ENCODE measurements around the gene HOOK2. TPM values are rescaled to one million over a fixed set of nuclear protein-coding genes. Genes with fewer than 3 reads are reported as not detected.

The HOOK2 gene
- total and polyA plus RNA-seq, 2 of the 13 experiments (the other 11 are each of a cell fraction or from before 2014, with no cell fraction given): 9.2 to 12.9 TPM

- TF ChIP-seq BCLAF1 (IDR thresholded peaks at IDR 0.05): no peak
- peak; percentile 93 for TF ChIP-seq TFE3 (CRISPR knock-in tag; IDR thresholded peaks at IDR 0.05)
- no peak for TF ChIP-seq ONECUT2 (CRISPR knock-in tag; IDR thresholded peaks at IDR 0.05)
- TF ChIP-seq TCF7 (IDR thresholded peaks at IDR 0.05; ENCODE audit: low read depth): no peak
- TF ChIP-seq TAF15 (IDR thresholded peaks at IDR 0.05; ENCODE audit: low read depth, low read length, poor library complexity, severe bottlenecking): peak; percentile 27
- TF ChIP-seq NR0B2 (CRISPR knock-in tag; IDR thresholded peaks at IDR 0.05): no peak
- no peak for TF ChIP-seq ZNF350 (CRISPR knock-in tag; IDR thresholded peaks at IDR 0.05; ENCODE audit: borderline replicate concordance, low read depth)
- TF ChIP-seq PRDM15 (CRISPR knock-in tag; IDR thresholded peaks at IDR 0.05): peak; percentile 16; the same call in 1 of the 2 replicates
- TF ChIP-seq SRF (IDR thresholded peaks at IDR 0.05; ENCODE audit: low read depth, low read length): no peak
- no peak for TF ChIP-seq GRHL1 (CRISPR knock-in tag; conservative IDR thresholded peaks at IDR 0.05)
- peak; percentile 19; the same call in 1 of the 2 replicates for TF ChIP-seq CCDC6 (CRISPR knock-in tag; IDR thresholded peaks at IDR 0.05)
- no peak for TF ChIP-seq MAF1 (CRISPR knock-in tag; IDR thresholded peaks at IDR 0.05; ENCODE audit: borderline replicate concordance)
- TF ChIP-seq ZNF263 (CRISPR knock-in tag; IDR thresholded peaks at IDR 0.05): peak; percentile 23; the same call in 1 of the 2 replicates
- no peak for TF ChIP-seq ZNF616 (CRISPR knock-in tag; IDR thresholded peaks at IDR 0.05; ENCODE audit: low read depth)
- TF ChIP-seq MTF1 (CRISPR knock-in tag; IDR thresholded peaks at IDR 0.05): no peak
These were observed 52.6 kb downstream of the HOOK2 start (continued) for GRCh38 chr19:12722566-12723380.

All from HepG2 (cell line).